ENCODE data around the gene PLA2G12A.

GRCh38 chr4:109699553-109700225 is 30.2 kb downstream of the PLA2G12A start:
- TF ChIP-seq POLR2A (IDR thresholded peaks at IDR 0.05) (no peak), CTCF (IDR thresholded peaks at IDR 0.05) (no peak), POLR2AphosphoS5 (IDR thresholded peaks at IDR 0.05) (no peak)

Data from gastroesophageal sphincter (tissue), 3 donors.